NCI-H446 (cell line): ENCODE measurements around the gene NEGR1.
A peak's percentile ranks its signal among the peaks of the same experiment; 100 is the strongest.

Experiments used
- DNase-seq, 2 experiments: peaks; one replicate each; lab custom pipeline; 2025; lab: John Stamatoyannopoulos, UW

NEGR1 gene

DNA sequence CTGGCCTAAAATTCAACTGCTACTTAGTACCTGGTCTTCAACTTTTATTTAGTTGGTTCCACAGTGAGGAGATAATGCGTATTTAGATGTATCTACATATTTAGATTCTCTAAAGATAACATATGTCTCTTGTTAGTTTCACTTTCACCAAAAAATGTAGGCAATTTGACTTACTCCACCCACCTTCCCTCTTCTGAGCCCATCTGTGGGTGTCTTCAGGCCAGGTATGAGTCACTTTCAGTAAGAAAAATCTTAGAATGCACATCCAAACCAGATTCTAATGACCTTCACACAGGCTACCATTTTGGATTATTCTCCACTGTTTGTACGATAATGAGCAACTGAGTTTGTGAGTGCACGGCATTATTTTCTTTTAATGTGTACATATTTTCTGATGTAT, 501.7 kb downstream of the NEGR1 start:
- no peak for DNase-seq

DNA sequence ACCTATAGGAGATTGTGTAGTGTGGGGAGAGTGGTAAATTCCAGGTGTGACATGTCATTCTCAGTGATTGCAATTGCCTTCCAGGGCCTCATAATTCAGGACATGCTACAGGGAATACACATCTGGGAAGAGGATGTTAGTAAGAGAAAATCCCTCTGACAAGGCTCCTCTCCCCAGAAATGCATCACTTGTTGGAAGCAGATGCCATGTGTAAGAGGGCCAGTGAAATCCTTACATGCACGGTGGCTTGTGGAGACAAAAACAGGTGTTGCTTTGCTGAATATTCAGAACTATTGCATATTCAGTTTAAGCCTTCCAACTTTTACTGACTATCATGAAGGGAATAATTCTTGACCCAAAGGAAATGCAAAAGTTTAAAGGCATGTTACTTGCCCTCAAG, 503.4 kb downstream of the NEGR1 start:
- no peak for DNase-seq

DNA sequence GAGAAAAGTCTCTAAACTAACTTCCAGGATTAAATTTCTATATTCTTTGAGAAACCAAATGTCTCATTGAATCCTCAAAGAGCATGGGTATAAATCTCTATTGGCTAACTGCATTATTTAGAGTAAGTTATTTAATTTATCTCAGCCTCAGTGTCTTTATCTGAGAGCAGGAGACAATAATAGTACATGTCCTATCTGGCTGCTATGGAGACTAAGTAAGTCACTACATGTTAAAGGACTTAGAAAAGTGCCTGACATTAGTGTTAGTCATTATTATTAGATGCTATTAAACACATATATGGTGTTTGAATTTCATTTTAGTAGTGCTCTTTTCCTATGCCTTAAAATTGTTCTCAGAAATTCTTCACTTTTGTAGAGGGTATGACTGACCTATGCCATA, 505.2 kb downstream of the NEGR1 start:
- DNase-seq = no peak

DNA sequence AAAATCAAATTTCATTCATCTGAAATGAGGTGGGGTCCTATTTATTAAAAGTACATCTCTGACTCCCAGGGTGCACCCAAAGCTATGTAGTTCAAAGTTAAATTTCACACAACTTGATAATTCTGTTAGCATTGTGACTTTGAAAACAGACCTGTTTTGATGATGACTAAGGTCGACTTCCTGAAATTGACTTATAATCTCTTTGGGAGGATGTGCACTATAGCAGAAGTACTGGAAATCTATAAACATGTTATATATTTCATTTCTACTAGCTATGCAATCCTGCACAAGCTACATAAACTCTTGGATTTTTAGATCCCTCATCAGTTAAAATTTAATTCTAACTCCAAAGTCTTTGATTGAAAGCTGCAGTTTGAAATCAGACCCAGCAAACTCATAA, 507.6 kb downstream of the NEGR1 start:
- no peak for DNase-seq

DNA sequence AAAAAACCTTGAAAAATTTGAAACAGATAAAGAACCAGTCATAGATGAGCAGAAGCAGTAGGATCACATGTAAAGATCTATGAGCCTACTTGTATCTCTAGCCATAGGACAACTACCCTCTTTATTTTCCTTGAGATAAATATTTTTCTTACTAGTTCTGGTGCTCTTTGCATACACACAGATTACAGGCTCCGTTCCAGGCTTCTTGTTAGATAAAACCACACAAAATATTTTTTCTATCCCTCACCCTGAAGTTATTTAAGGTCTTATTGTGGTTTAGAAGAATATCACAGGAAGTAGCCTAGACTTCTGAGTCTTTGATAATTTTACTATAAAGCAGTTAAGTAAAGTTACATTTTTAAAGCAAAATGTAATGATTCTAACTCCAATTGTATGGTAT, 512.2 kb downstream of the NEGR1 start:
- DNase-seq = no peak

DNA sequence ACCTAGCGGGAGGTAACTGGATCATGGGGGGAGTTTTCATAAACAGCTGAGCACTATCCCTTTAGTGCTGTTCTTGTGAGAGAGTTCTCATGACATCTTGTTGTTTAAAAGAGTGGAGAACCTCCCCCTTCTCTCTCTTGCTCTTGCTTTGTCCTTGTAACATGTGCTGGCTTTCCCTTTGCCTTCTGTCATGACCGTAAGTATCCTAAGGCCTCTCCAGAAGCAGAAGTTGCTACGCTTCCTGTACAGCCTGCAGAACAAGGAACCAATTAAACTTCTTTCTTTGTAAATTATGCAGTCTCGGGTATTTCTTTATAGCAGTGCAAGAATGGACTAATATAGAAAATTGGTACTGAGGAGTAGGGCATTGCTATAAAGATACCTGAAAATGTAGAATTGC, 515.6 kb downstream of the NEGR1 start:
- DNase-seq = no peak

DNA sequence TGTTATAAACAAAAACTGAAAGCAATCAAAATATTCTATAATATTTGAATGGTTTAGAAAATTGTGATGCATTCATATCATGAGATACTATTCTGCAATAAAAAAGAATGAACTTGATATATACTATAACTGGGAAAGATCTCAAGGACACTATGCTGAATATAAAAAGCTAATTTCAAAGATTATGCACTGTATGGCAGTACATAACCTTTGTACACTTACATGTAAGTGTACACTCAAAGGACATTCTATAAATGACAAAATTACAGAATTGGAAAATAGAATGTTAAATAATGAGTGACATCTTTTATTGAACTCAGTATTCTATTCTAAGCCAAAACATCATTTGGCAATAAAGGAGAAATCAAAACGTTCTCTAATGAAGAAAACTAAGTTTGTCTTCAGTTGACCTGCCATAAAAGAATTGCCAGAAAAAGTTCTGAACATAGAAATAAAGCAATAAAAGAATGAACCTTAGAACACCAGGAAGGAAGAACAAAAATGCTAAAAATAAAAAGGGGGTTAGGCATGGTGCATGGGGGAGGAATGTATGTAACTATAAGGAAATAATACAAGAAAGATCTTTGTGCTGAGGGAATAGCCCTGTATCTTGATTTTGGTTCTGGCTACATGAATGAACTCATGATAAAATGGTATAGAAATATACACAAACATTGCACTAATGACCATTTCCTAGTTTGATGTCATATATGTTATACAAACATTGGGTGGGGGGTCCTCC, 519.7 kb downstream of the NEGR1 start:
- no peak for DNase-seq

DNA sequence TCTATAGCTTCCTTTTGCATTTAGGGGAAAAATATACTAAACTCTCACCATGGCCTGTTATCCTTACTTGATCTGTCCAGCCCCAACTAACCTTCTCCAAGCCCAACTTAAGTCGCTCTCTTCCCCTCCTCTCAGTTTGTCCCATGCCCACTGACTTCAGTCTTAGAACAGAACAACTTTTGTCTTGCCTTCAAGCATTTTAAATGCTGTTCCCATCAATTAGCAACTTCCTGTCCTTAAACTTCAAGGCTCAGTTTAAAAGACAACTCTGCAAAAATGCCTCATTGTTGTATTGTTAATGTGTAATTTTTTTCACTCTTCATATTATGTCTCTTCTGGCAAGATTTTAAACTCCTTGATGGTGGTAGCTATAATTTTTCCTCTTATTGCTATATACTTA, 526.9 kb downstream of the NEGR1 start:
- no peak for DNase-seq

DNA sequence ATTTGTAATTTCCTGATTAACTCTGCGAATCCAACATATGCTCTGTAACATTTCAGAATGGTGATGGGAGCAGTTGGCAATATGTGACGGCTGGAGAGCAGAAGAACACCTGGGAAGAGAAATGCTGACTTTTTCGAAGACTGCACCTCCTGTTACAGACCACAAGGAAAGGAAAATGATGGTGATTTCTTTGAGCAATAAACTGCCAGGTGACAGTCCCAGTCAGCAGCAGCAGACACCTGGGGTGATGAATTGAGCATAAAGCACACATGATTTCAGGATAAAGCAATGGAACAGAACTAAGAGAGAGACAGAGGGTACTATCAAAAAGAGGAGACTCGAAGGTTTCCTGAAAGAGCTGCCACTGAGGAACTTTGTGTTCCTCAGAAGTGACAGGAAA, 528.6 kb downstream of the NEGR1 start:
- no peak for DNase-seq

DNA sequence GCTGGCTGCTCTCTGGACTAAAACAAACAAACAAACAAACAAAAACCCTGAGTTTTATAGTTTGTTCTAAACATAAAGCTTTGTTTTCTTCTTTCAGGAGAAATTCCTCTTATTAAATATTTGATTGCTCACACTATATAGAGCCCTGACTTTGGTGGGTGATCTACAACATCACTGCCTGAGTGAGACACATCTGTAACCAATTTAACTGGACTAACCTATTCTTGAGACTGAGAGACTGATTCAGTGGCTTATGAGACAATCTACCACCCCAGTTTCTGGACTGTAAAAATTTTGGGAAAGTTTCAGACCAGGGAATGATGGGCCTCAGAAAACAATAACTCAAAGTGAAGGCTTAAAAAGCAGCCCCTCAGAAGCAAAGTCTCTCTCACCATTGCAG, 537.0 kb downstream of the NEGR1 start:
- no peak for DNase-seq

DNA sequence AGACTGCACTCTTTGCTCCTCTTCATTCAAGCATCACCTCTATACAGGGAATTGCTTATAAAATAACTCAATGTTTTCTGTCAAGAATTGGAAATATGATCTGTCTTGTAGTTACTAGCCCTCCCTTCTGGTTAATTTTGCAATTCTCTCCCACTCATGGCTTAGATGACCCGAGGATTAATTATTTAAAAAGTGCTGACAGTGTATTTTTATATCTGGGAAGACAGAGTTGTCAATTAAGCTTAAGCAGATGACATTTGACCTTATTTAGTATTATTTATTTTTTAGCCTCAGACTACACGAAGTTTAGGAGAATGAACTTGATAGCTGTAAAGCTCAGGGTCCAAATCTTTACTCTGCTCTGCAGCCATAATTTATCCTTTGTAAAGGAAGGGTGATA, 538.5 kb downstream of the NEGR1 start:
- DNase-seq = no peak

DNA sequence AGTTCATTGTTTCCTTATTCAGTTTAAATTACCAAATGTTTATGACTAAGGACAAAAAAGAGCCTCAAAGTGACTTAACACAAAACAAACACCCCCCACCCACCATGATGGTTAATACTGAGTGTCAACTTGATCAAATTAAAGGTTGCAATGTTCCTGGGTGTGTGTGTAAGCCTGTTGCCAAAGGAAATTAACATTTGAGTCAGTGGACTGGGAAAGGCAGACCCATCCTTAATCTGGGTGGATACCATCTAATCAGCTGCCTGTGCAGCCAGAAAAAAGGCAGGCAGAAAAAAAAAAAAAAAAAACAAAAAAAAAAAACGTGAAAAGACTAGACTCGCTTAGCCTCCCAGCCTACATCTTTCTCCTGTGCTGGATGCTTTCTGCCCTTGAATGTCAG, 543.4 kb downstream of the NEGR1 start:
- no peak for DNase-seq

DNA sequence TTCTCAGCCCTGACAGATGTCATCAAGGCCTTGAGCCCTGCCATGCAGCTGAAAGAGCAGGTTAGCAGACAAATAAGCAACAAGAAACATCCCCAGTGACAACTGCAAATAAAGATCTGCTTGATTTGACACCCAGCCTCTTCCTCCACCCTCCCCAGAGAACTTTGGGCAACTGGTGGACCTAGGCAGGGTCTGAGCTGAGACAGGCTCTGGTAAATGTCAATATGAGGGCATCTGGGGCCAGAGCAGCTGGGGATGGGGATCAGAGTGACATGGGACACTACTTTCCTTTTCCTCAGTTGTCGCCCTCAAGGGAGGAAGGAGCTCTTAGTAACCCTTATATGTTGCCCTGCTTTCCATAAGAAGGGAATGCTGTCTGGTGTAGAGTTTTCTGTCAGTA, 544.1 kb downstream of the NEGR1 start:
- no peak for DNase-seq

DNA sequence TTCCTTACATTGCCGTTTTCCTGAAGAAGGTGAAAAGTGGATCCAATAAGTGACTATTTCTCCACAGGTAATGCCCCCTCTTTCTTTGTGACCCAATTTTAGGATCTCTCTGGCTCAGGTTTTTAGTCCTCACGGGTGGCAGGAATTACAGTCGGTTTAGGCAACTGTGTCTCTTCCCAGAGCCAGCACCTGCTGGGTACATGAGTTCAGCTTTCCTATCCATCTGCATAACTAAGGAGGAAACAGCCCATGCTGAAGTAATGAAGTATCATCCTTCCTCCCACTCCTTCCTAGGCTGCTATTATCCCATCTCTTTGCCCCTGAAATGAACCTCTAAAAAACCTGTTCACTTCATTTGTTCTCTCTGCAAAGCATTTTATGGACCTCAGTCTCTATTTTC, 544.6 kb downstream of the NEGR1 start:
- DNase-seq = no peak

DNA sequence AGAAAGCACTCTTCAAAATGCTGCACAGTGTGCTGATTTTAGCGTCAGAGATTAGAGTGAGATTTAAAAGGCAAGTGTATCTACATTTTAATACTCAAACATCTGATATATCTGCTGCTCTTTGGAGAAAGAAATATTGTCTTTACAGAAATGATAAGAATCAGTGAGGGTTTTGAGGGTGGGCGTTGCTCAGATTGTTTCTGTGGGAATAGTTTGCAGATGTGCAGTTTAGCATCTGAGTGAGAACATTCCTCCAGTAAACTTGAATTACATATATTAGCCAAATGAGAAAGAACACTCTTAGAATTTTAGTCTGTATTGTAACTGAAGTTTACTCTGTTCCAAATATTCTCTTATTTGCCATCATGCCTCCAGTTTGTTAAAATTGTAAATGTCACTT, 549.2 kb downstream of the NEGR1 start:
- no peak for DNase-seq

DNA sequence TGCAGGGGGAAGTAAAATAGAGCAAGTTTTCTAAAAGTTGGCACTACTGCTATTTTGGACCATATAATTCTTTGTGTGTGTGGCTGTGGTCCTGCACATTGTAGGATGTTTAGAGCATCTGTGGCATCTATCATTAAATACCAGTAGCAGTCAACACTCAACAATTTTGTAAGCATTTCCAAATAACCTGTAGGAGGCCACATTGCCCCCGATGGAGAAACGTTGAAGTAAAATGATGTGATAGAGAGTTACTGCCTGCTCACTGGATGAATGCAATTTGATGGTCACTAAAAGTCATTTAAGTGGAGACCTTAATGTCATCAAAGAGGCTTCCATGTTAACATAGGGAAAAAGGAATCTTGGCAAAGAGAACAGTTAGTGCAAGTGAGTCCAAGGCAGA, 560.8 kb downstream of the NEGR1 start:
- no peak for DNase-seq

DNA sequence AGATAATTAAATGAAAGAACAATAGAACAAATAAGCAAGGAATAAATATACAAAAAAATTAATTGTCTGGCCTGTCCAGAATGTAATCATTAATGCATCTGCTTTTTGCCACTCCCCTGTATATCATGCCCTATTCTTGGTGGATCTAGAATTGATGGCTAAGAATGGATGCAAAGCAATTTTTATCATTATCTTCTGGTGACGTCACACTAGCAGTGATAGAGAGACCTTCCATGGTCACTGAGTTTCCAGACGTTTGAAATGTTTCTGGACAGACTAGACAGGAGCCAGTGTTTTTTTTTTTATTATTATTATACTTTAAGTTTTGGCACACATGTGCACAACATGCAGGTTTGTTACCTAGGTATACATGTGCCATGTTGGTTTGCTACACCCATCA, 563.0 kb downstream of the NEGR1 start:
- no peak for DNase-seq

DNA sequence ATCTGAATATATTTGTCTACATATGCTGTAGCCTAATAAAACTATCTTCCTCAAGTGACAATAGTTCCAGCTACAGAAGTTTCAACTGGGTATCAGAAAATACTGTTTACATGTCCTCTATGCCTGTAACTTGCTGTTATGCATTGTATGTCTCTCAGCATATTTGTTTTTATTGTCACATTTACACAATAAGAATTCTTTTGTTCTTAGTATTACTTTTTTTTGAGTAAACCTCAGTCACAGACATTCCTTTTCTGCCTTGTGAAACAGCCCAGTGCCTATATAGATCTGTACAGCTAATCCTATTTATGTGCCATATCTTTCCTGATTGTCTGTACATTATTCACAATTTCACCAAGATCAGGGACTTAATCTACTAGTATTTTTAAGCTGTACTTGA, 565.2 kb downstream of the NEGR1 start:
- no peak for DNase-seq

DNA sequence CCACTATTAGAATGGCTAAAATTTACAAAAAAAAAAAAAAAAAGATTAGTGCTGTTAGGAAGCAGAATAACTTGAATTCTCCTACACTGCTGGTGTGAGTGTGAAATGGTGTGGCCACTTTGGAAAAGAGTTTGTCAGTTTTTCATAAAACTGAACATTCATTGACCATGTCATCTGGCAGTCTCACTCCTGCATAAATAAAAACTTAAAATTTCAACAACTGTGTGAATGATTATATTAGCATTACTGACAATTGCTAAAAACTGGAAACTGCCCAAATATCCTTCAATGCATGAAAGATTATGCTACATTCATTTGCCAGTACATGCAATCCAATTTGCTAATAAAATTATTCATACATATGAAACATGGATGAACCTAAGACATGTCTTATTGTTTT, 570.9 kb downstream of the NEGR1 start:
- peak in 1 of 2 experiments; percentile 13 for DNase-seq

DNA sequence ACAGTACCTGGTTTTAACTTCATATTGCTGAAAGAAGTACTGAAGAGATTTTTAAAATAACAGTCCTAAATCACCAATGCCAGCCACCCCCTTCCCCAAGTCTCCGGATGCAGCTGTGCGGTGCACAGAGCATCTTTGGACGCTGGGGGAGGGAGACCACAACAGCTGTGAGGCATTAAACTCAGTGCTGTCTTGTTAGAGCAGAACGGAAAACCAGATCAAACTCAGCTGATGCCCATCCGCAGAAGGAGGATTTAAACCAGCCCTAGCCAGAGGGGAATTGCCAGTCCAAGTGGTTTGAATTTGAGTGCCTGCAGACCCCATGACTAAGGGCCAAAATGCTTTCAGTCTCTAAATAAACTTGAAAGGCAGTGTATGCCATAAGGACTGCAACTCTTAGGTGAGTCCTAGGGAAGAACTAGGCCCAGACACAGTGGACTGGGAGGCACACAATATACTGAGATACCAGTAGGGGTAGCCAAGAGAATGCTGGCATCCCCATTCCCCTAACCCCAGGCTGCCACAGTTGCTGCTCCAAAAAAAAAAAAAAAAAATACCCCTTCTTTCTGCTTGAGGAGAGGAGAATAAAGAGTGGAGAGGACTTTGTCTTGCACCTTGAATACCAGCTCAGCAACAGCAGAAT, 576.2 kb downstream of the NEGR1 start:
- no peak for DNase-seq

DNA sequence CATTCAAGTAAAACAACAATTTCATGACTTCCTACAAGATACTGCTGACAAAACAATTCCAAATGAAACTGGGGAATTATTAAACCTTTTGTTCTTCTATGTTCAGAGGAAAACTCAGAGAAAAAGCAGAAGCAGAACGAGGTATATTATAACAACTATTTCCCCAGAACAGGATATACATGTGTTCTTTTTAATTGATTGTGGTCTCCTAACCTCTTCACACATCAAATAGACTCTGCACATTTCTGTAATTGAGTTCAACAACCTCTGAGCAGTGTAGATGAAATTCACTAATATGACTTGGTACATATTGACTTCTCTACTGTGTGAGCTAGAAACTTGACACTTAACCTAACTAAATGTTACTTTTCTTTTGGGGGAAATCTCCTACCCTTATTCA, 584.2 kb downstream of the NEGR1 start:
- no peak for DNase-seq

DNA sequence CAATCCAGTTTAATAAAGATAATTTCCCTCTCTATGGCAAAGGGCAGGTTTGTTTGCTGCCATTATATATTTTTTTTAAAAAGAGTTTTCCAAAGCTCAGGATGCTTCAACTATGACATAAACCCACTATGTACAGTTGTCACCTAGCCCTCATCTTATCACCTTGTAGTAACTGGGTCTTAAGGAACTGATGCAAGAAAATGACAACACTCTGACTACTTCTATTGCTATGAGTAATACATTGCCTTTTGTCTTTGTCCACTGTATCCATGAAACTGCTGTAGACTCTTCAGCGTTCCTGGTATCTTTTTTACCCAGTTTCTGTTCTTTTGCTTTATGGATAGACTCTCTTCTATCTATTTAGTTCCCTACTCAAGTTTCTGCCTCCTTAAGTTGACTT, 586.5 kb downstream of the NEGR1 start:
- DNase-seq = no peak

DNA sequence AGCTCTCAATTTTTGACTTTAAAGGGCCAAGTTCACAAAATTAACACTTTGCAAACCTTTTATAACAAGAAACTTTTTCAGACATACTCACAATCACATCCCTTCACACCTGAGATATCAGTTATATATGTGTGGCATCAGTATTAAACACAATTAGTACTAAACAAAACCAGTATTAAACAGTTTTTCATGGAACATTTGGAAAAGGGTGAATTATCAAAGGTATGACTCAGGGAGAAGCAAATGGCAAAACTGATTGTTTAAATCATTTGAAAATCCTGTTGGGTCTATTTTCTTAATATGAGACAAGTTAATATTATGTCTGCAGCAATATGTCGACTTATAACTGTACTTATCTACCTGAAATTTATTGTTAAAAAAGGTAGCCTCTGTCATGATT, 587.3 kb downstream of the NEGR1 start:
- DNase-seq = no peak

DNA sequence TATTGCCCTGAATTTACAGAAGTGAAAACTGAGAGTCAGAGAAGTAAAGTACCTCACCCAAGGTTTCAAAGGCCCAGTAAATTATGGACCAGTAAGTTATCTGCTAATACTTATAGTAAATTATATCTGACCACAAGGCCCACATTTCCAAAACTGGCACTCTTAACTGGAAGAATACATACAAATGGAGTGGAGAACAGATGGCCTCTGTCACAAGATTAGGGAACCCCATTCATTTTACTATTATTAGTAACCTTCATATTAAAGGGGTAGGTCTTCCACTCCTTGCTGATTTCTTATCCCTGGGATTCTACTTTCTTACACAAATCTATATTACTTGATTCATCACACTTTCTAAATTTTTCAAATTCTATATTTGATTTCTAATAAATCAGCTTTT, 588.8 kb downstream of the NEGR1 start:
- DNase-seq = peak; percentile 12 to 40
